ENCODE results near the gene GPR61.

The GPR61 gene

DNA sequence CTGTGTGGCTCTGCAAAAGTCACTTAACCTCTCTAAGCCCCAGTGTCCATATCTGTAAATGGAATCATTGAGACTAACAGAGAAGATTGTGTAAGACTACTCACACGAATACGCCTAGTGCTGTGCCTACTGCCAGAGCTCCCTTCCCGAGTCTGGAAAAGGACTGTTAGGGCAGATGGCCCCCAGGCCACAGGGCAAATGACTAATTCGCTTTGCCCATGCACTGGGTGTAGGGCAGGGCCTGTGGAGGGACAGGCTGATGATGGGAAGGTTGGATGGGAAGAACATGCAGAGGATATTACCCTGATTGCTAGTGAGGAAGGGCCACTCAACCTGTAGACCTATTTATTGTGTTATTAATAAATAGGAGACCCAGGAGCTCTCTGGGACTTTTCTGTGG is 4.2 kb upstream of the GPR61 start:
- H3K9me3 ChIP-seq (ENCODE audit: control insufficient read depth, low read length): no peaks in the 10 kb centered on the region
- H3K4me1 ChIP-seq (ENCODE audit: control insufficient read depth, insufficient read depth, low read length): peaks cover 9% of the 10 kb centered on the region
- no peak overlapping the region for H3K4me3 ChIP-seq (ENCODE audit: insufficient read depth, low read depth, low read length)
- no peaks in the 10 kb centered on the region for H3K36me3 ChIP-seq (ENCODE audit: control insufficient read depth, insufficient read depth, low read length)
- WGBS, 2 experiments: 91 to 96% methylated on average over 4 of the region's 4 CpGs
- H3K27ac ChIP-seq (ENCODE audit: insufficient read depth, low read depth, low read length, poor library complexity, severe bottlenecking): no peak overlapping the region
- H3K27me3 ChIP-seq (ENCODE audit: control insufficient read depth, insufficient read depth, low read length, poor library complexity, severe bottlenecking): no peaks in the 10 kb centered on the region

DNA sequence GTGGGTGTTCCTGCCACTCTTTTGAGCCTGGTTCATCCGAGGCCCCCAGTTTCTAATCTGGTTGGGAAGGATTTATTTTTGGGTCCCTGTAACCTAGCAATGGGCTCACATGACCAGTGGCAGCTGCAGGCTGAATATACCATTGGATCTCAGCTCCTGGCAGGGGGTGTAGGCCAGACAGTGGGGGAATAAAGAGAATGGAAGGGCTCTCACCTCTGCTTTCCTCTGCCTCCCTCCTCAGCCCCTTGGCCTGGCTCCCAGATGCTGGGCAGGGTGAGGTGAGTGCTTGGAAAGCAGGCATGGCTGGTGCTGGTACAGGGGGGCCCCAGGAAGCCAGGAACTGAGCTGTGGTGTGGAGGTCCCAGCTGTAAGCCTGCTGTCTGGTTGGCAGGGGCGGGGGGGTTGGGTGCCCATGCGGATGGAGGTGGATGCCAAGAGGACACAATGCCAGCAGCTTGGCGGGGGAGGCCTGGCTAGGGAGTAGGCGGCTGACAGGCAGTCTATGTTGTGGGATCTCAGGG is 3.6 kb upstream of the GPR61 start:
- Histone ChIP-seq H3K9me3 (ENCODE audit: control insufficient read depth, low read length) (no peaks in the 10 kb centered on the region), H3K4me1 (ENCODE audit: control insufficient read depth, insufficient read depth, low read length) (peaks cover 9% of the 10 kb centered on the region), H3K36me3 (ENCODE audit: control insufficient read depth, insufficient read depth, low read length) (no peaks in the 10 kb centered on the region), H3K4me3 (ENCODE audit: insufficient read depth, low read depth, low read length) (no peak overlapping the region), H3K27ac (ENCODE audit: insufficient read depth, low read depth, low read length, poor library complexity, severe bottlenecking) (no peak overlapping the region), H3K27me3 (ENCODE audit: control insufficient read depth, insufficient read depth, low read length, poor library complexity, severe bottlenecking) (no peaks in the 10 kb centered on the region)
- 84% methylated on average over 5 of the region's 5 CpGs for WGBS, 2 experiments

DNA sequence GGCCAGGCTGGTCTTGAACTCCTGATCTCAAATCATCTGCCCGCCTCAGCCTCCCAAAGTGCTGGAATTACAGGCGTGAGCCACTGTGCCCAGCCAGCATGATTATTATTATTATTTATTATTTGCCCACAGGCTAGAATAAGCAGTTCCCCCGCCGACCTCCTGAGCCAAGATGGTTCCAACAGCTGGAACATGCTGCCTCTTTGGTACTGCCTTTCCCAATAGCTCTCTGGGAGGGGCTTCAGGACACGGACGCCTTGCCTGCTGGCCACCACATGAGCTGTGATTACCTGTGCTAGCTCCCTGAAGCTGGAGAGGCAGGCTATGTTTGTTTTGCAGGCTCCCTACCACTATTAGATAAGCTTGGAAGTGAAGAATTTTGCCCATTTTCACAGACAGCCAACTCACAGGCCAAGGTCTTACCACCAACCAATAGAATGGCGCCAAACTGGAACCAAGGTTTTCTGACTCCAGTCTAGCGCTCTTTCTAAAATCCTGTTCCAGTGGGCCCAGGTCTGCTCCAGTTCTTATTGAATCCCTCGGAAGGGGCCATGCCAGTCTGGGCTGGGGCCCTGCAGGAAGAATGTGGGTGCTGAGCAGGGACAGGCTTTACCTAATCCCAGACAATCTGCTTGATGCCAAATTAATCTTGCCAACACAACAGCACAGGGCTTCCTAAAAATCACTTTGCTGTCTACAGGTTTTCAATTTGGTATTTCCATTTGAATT is 2.1 kb upstream of the GPR61 start:
- 91 to 93% methylated on average over 9 of the region's 9 CpGs for WGBS, 2 experiments
- H3K36me3 ChIP-seq (ENCODE audit: control insufficient read depth, insufficient read depth, low read length): no peaks in the 10 kb centered on the region
- H3K27me3 ChIP-seq (ENCODE audit: control insufficient read depth, insufficient read depth, low read length, poor library complexity, severe bottlenecking): no peaks in the 10 kb centered on the region
- no peak overlapping the region for H3K27ac ChIP-seq (ENCODE audit: insufficient read depth, low read depth, low read length, poor library complexity, severe bottlenecking)
- H3K9me3 ChIP-seq (ENCODE audit: control insufficient read depth, low read length): no peaks in the 10 kb centered on the region
- H3K4me1 ChIP-seq (ENCODE audit: control insufficient read depth, insufficient read depth, low read length): peaks cover 9% of the 10 kb centered on the region
- H3K4me3 ChIP-seq (ENCODE audit: insufficient read depth, low read depth, low read length): no peak overlapping the region

DNA sequence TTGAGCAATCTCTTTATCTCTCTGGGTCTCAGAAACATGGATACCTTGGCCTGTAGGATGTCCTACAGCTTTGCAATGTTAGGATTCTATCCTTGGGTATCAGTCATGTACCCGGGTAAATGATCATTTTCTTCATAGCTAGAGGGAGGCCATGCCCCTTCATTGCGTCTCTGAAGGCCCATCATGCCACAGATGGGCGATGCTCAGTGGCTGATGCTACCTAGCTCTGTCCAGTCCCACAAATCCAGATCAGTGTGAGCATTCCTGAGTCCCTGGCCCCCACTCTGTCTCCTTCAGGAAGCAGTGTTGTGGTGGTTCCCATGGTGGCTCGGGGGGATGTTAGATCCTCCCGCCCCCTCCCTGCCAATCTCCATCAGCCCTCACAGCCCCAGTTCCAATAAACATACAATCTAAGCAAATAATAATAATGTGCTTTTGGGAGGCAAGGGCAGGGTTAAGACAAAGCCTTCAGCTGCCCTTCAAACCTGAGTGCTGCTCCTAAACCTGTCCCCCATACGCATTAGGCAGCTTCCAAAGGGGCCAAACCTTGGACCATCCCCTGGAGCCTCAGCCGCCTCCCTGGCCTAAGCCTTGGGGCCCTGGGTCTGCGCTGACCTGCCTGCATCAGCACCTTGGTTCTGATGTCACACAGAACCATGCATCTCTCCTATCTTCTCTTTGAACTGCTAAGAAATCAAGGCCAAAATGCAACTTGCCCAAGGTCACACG is 681 bp upstream of the GPR61 start:
- WGBS, 2 experiments: 87 to 93% methylated on average over 9 of the region's 9 CpGs
- peaks cover 9% of the 10 kb centered on the region for H3K4me1 ChIP-seq (ENCODE audit: control insufficient read depth, insufficient read depth, low read length)
- H3K9me3 ChIP-seq (ENCODE audit: control insufficient read depth, low read length): no peaks in the 10 kb centered on the region
- no peaks in the 10 kb centered on the region for H3K36me3 ChIP-seq (ENCODE audit: control insufficient read depth, insufficient read depth, low read length)
- no peaks in the 10 kb centered on the region for H3K27me3 ChIP-seq (ENCODE audit: control insufficient read depth, insufficient read depth, low read length, poor library complexity, severe bottlenecking)
- H3K4me3 ChIP-seq (ENCODE audit: insufficient read depth, low read depth, low read length): no peak overlapping the region
- H3K27ac ChIP-seq (ENCODE audit: insufficient read depth, low read depth, low read length, poor library complexity, severe bottlenecking): no peak overlapping the region

DNA sequence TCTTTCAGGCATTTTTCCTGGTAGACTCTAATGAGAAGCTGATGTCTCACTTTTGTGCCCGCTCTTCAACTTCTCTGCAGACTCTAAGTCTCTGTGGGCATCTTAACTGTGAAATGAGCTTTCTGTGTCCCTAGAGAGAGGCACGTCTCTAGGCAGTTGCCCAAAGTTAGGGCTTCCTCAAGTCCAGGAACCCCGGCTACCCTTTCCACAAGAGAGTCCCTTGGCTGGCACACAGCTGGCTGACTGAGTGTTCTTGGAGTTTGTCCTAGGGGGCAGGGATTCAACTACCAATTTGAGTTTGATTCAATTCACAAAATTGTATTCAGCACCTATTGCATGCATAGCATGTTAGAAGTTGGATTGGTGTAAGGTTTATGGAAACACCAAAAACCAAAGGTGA is 1.4 kb downstream of the GPR61 start:
- Histone ChIP-seq H3K27ac (ENCODE audit: insufficient read depth, low read depth, low read length, poor library complexity, severe bottlenecking) (no peak overlapping the region), H3K27me3 (ENCODE audit: control insufficient read depth, insufficient read depth, low read length, poor library complexity, severe bottlenecking) (no peaks in the 10 kb centered on the region), H3K36me3 (ENCODE audit: control insufficient read depth, insufficient read depth, low read length) (no peaks in the 10 kb centered on the region), H3K4me1 (ENCODE audit: control insufficient read depth, insufficient read depth, low read length) (peaks cover 2% of the 10 kb centered on the region), H3K9me3 (ENCODE audit: control insufficient read depth, low read length) (no peaks in the 10 kb centered on the region), H3K4me3 (ENCODE audit: insufficient read depth, low read depth, low read length) (no peak overlapping the region)
- WGBS, 2 experiments: 91 to 98% methylated on average over 3 of the region's 3 CpGs

DNA sequence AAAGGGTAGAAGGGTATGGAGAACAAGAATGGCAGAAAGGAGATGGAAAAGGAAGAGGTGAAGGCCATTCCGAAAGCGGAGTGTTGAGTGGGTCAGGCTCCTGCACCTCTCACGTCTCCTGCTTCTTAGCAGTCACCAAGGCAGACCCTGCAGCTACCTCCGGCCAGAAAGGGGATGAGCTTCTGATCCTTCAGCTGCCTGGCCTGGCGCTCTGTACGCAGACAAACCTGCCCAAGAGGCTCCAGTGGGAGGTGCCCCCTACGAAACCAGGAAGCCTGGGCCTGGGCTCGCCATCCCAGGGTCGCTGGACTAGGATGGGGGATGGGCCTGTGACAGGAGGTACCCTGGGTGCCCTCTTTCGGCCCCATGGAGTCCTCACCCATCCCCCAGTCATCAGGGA is 3.0 kb downstream of the GPR61 start:
- Histone ChIP-seq H3K36me3 (ENCODE audit: control insufficient read depth, insufficient read depth, low read length) (no peaks in the 10 kb centered on the region), H3K27ac (ENCODE audit: insufficient read depth, low read depth, low read length, poor library complexity, severe bottlenecking) (no peak overlapping the region), H3K9me3 (ENCODE audit: control insufficient read depth, low read length) (no peaks in the 10 kb centered on the region), H3K4me3 (ENCODE audit: insufficient read depth, low read depth, low read length) (no peak overlapping the region), H3K27me3 (ENCODE audit: control insufficient read depth, insufficient read depth, low read length, poor library complexity, severe bottlenecking) (no peaks in the 10 kb centered on the region), H3K4me1 (ENCODE audit: control insufficient read depth, insufficient read depth, low read length) (peaks cover 8% of the 10 kb centered on the region)
- 90 to 91% methylated on average over 10 of the region's 10 CpGs for WGBS, 2 experiments

DNA sequence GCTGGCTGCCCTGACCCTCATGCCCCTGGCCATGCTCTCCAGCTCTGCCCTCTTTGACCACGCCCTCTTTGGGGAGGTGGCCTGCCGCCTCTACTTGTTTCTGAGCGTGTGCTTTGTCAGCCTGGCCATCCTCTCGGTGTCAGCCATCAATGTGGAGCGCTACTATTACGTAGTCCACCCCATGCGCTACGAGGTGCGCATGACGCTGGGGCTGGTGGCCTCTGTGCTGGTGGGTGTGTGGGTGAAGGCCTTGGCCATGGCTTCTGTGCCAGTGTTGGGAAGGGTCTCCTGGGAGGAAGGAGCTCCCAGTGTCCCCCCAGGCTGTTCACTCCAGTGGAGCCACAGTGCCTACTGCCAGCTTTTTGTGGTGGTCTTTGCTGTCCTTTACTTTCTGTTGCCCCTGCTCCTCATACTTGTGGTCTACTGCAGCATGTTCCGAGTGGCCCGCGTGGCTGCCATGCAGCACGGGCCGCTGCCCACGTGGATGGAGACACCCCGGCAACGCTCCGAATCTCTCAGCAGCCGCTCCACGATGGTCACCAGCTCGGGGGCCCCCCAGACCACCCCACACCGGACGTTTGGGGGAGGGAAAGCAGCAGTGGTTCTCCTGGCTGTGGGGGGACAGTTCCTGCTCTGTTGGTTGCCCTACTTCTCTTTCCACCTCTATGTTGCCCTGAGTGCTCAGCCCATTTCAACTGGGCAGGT is 3.8 kb downstream of the GPR61 start:
- no peak overlapping the region for H3K27ac ChIP-seq (ENCODE audit: insufficient read depth, low read depth, low read length, poor library complexity, severe bottlenecking)
- no peak overlapping the region for H3K4me3 ChIP-seq (ENCODE audit: insufficient read depth, low read depth, low read length)
- peaks cover 8% of the 10 kb centered on the region for H3K4me1 ChIP-seq (ENCODE audit: control insufficient read depth, insufficient read depth, low read length)
- H3K36me3 ChIP-seq (ENCODE audit: control insufficient read depth, insufficient read depth, low read length): no peaks in the 10 kb centered on the region
- no peaks in the 10 kb centered on the region for H3K27me3 ChIP-seq (ENCODE audit: control insufficient read depth, insufficient read depth, low read length, poor library complexity, severe bottlenecking)
- H3K9me3 ChIP-seq (ENCODE audit: control insufficient read depth, low read length): no peaks in the 10 kb centered on the region
- 93 to 94% methylated on average over 24 of the region's 24 CpGs for WGBS, 2 experiments

DNA sequence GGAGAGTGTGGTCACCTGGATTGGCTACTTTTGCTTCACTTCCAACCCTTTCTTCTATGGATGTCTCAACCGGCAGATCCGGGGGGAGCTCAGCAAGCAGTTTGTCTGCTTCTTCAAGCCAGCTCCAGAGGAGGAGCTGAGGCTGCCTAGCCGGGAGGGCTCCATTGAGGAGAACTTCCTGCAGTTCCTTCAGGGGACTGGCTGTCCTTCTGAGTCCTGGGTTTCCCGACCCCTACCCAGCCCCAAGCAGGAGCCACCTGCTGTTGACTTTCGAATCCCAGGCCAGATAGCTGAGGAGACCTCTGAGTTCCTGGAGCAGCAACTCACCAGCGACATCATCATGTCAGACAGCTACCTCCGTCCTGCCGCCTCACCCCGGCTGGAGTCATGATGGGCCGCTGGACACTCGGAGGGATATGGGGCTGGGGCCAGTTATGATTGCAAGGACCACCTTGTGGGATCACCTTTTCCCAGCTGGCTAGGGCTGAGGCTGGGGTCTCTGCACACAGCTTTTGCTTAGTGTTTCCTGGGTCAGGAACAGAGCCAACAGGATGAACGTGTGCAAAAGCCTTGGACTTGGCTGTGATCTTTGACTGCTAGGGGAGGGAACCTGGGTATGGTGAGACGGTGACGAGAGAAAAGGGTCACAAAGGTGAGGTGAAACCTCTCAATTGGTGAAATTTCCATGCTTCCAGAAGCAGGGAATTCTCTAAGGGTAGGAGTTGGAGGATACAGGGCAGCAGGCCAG is 4.5 kb downstream of the GPR61 start:
- WGBS, 2 experiments: 86 to 87% methylated on average over 14 of the region's 14 CpGs
- no peak overlapping the region for H3K4me3 ChIP-seq (ENCODE audit: insufficient read depth, low read depth, low read length)
- H3K27me3 ChIP-seq (ENCODE audit: control insufficient read depth, insufficient read depth, low read length, poor library complexity, severe bottlenecking): no peaks in the 10 kb centered on the region
- H3K4me1 ChIP-seq (ENCODE audit: control insufficient read depth, insufficient read depth, low read length): peaks cover 8% of the 10 kb centered on the region
- no peaks in the 10 kb centered on the region for H3K9me3 ChIP-seq (ENCODE audit: control insufficient read depth, low read length)
- no peak overlapping the region for H3K27ac ChIP-seq (ENCODE audit: insufficient read depth, low read depth, low read length, poor library complexity, severe bottlenecking)
- no peaks in the 10 kb centered on the region for H3K36me3 ChIP-seq (ENCODE audit: control insufficient read depth, insufficient read depth, low read length)

DNA sequence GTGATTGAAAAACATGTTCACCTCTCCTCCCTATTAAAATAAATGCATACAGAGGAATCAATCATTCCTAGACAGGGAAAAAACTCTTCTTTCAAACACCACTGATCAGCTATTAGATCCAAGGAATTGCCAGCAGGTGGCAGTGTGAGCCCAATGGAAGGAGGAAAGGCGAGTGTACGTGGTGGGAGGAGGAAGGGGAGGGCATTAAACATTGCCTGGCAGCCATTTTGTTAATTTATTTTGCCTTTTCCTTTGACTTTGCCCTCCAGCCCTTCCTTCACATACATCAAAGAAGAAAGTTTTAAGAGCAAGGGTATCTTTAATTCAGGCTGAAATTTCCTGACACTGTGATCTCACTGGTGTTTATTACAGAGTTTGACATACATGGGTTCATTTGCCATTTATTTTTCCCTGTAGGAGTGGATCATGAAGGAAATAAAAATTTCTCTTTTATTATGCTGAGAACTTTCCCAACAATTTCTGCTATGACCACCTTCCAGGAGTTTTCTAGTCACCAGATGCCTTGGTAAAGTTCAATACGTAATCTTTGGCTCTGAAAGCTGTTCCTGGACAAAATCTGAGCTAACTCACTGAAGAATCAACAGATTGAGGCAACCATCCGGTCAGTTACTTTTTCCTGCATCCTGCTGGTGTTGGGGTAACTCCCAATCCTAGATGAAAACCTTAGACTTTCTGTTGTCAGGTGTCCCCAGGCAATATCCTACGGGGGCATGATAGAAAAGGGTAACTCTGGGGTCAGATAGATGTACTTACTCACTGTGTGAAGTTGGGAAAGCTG is 6.8 kb downstream of the GPR61 start:
- H3K27me3 ChIP-seq (ENCODE audit: control insufficient read depth, insufficient read depth, low read length, poor library complexity, severe bottlenecking): no peaks in the 10 kb centered on the region
- H3K4me3 ChIP-seq (ENCODE audit: insufficient read depth, low read depth, low read length): peak overlapping the region; percentile 5
- no peak overlapping the region for H3K27ac ChIP-seq (ENCODE audit: insufficient read depth, low read depth, low read length, poor library complexity, severe bottlenecking)
- H3K9me3 ChIP-seq (ENCODE audit: control insufficient read depth, low read length): no peaks in the 10 kb centered on the region
- H3K4me1 ChIP-seq (ENCODE audit: control insufficient read depth, insufficient read depth, low read length): peaks cover 8% of the 10 kb centered on the region
- H3K36me3 ChIP-seq (ENCODE audit: control insufficient read depth, insufficient read depth, low read length): no peaks in the 10 kb centered on the region
- 51 to 54% methylated on average over 5 of the region's 5 CpGs for WGBS, 2 experiments
